Measurements from ENCODE around the gene OR9G4.

The OR9G4 gene

DNA sequence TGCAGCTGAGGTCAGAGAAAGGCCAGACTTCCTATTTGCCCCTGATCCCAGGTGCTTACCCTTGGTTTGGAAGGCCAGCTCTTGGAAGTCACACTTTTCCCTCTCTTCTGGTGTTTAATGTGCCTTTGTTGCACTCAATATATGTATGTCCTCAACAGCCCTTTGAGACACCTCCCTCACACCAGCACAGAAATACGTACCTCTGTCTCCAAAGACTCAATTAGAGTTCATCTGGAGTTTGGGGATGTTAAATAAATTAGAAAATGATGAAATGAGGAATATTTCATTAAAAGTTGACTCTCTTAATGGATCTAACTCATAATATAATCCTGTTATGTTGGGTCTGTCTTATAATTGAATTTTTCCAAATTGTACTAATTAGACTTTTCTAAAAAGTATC lies at the start of gene OR9G4:
TSS of gene OR9G4 (minus strand) at position 101 of the 400 bp plus-strand sequence. CDS start 4,931 bp downstream, outside the sequence.
- TF ChIP-seq, protein P1, sequence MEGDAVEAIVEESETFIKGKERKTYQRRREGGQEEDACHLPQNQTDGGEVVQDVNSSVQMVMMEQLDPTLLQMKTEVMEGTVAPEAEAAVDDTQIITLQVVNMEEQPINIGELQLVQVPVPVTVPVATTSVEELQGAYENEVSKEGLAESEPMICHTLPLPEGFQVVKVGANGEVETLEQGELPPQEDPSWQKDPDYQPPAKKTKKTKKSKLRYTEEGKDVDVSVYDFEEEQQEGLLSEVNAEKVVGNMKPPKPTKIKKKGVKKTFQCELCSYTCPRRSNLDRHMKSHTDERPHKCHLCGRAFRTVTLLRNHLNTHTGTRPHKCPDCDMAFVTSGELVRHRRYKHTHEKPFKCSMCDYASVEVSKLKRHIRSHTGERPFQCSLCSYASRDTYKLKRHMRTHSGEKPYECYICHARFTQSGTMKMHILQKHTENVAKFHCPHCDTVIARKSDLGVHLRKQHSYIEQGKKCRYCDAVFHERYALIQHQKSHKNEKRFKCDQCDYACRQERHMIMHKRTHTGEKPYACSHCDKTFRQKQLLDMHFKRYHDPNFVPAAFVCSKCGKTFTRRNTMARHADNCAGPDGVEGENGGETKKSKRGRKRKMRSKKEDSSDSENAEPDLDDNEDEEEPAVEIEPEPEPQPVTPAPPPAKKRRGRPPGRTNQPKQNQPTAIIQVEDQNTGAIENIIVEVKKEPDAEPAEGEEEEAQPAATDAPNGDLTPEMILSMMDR (IDR thresholded peaks at IDR 0.05; ENCODE audit: low read depth, low read length, missing control alignments): no peak
- H3K4me3 ChIP-seq (replicated peaks; ENCODE audit: low read depth, low read length): no peak within 1 kb of the TSS
- DNase-seq (ENCODE audit: extremely low read depth, low read depth): no peak

DNA sequence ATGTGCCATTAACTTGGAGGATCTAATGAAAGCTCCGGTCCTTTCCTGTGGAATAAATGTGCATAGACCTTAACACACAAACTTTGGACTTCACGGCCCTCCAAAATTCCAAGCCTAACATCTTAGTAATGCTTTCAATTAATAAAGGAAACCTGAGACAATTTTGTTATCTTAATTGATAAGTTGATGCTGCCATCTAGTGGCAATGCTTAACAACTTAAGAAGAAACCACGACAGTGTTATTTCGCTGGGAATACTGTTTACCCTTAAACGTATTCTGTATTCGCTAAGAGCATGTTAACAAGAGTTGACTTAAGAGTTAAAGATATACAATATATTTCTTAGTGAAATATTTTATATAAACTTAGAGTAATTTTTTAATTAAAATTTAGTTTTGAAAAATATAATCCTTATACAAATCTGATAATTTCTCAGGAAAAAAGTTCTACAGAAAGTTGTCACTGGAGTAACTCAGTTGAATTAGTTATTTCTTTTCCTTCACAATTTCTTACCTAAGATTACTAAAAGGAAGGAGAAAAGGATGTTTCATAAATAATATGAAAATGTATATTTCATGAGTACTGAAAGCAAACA lies 35.0 kb upstream of the OR9G4 start:
- TF ChIP-seq, protein P1 (IDR thresholded peaks at IDR 0.05; ENCODE audit: low read depth, low read length, missing control alignments): peak; percentile 34
- peak; percentile 19 for DNase-seq (ENCODE audit: extremely low read depth, low read depth)
- no peak overlapping the region for H3K4me3 ChIP-seq (replicated peaks; ENCODE audit: low read depth, low read length)

DNA sequence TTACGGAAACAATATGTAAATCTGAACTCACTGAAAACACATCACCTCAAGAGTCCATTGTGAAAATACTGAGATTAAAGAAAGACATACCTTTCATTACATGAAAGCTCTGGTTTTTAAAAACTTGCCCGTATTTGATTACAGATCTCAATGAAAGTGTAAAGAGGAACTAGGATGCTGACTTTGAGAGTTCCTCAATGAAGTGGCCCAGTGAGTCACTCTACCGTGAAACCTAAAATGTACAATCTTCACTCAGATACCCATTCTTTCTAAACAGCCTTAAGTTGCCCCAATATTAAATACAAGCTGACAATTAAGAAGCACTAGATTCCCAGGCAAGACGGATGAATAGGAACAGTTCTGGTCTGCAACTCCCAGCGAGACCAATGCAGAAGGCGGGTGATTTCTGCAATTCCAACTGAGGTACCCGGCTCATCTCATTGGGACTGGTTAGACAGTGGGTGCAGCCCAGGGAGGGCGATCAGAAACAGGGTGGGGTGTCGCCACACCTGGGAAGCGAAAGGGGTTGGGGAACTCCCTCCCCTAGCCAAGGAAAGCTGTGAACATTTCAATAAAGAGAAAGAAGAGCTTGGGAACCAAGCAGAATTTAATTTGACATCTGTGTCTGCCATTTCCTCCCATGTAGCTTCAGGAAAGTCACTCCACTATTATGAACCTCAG lies 33.8 kb upstream of the OR9G4 start:
- no peak for DNase-seq (ENCODE audit: extremely low read depth, low read depth)
- TF ChIP-seq, protein P1 (IDR thresholded peaks at IDR 0.05; ENCODE audit: low read depth, low read length, missing control alignments): no peak
- H3K4me3 ChIP-seq (replicated peaks; ENCODE audit: low read depth, low read length): no peak overlapping the region

DNA sequence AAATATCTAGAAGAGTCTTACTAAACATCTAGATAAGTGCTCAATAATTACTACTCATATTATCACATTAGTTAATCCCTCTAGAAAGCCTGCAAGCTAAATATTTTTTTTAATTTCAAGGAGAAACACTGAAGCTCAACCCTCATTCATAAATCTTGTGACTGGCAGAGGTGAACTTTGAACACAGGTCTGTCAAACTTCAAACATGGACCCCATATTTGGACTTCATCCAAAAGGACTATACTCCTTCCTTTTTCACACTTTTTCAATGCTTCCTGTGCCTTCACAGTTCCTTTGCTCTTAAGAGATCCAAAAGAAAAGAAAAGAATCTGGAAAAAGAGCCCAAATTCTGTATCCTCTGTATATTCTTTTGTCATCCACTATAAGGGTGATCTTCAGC lies 28.3 kb upstream of the OR9G4 start:
- H3K4me3 ChIP-seq (replicated peaks; ENCODE audit: low read depth, low read length): no peak overlapping the region
- TF ChIP-seq, protein P1 (IDR thresholded peaks at IDR 0.05; ENCODE audit: low read depth, low read length, missing control alignments): no peak
- no peak for DNase-seq (ENCODE audit: extremely low read depth, low read depth)

DNA sequence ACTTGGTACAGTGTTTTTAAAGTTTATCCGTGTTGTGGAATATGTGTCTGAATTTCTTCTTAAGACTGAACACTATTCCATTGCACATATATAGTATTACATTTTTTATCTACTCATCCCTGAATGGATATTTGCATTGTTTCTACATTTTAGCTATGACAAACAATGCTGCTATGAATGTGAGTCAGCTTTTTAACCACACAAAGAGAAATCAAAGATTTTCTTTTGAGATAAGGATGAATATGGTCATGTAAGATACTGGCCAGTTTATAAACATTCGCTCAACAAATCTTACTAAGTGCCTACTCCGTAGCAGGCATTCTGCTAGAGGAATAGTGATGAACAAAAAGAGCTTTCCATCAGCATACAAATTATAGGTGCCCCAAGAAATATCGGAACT lies 16.5 kb upstream of the OR9G4 start:
- DNase-seq (ENCODE audit: extremely low read depth, low read depth): no peak
- no peak overlapping the region for H3K4me3 ChIP-seq (replicated peaks; ENCODE audit: low read depth, low read length)
- TF ChIP-seq, protein P1 (IDR thresholded peaks at IDR 0.05; ENCODE audit: low read depth, low read length, missing control alignments): no peak

DNA sequence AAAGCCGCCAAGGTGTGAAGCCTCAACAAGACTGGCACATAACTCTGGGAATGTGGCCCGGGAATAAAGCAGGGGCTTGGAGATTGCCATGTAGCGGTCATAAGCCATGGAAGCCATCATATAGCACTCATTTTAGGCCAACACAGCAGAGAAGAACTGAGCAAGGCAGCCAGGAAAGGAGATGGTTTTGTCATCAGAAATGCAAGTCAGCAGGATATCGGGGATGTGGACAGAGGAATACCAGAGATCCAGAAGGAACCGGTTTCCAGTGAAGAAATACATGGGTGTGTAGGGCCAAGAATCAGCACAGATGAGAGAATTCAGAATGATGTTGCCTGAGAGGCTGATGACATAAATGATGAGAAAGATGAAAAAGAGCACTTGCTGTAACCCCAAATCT lies 3.0 kb upstream of the OR9G4 start:
- H3K4me3 ChIP-seq (replicated peaks; ENCODE audit: low read depth, low read length): no peak overlapping the region
- no peak for DNase-seq (ENCODE audit: extremely low read depth, low read depth)
- TF ChIP-seq, protein P1 (IDR thresholded peaks at IDR 0.05; ENCODE audit: low read depth, low read length, missing control alignments): no peak
